AG08396 (cell line): ENCODE results near the gene MPO.

Source experiments
- DNase-seq: peaks from one replicate; pipeline ENCODE4 v3.0.0; 2012; ENCODE audit warnings: low spot score, mixed read lengths

MPO gene, protein sequence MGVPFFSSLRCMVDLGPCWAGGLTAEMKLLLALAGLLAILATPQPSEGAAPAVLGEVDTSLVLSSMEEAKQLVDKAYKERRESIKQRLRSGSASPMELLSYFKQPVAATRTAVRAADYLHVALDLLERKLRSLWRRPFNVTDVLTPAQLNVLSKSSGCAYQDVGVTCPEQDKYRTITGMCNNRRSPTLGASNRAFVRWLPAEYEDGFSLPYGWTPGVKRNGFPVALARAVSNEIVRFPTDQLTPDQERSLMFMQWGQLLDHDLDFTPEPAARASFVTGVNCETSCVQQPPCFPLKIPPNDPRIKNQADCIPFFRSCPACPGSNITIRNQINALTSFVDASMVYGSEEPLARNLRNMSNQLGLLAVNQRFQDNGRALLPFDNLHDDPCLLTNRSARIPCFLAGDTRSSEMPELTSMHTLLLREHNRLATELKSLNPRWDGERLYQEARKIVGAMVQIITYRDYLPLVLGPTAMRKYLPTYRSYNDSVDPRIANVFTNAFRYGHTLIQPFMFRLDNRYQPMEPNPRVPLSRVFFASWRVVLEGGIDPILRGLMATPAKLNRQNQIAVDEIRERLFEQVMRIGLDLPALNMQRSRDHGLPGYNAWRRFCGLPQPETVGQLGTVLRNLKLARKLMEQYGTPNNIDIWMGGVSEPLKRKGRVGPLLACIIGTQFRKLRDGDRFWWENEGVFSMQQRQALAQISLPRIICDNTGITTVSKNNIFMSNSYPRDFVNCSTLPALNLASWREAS

DNA sequence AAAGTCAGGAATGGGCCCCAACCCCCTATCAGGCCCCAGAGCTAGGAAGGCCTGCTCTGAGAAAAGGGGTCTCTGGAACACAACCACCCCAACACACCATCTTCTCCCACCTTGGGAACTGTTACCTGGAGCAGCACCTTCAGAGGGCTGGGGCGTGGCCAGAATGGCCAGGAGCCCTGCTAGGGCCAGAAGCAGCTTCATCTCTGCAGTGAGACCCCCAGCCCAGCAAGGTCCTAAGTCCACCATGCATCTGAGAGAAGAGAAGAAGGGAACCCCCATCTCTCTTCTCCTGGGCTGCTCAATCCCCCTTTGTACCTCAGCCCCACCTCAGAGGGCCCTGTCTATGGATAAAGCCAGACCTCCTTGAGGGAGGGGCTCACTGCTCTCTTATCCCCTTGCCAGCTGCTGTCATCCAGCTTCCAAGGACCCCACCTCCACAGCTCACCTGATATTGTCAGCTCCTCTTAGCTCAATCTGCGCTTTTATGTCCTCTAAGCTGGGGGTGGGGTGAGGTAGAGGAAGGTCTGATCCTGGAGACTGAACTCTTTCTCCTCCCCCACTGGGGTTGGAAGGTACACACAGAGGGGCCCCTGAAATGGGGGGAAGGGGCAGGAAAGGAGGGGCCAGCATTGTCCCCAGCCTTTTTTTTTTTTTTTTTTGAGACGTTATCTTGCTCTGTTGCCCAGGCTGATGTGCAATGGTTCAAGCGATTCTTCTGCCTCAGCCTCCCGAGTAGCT is at the start of gene MPO:
TSS of gene MPO (minus strand) at position 456 of the 738 bp plus-strand sequence. CDS start at position 279, 177 bp downstream.
- DNase-seq = peak; percentile 6

DNA sequence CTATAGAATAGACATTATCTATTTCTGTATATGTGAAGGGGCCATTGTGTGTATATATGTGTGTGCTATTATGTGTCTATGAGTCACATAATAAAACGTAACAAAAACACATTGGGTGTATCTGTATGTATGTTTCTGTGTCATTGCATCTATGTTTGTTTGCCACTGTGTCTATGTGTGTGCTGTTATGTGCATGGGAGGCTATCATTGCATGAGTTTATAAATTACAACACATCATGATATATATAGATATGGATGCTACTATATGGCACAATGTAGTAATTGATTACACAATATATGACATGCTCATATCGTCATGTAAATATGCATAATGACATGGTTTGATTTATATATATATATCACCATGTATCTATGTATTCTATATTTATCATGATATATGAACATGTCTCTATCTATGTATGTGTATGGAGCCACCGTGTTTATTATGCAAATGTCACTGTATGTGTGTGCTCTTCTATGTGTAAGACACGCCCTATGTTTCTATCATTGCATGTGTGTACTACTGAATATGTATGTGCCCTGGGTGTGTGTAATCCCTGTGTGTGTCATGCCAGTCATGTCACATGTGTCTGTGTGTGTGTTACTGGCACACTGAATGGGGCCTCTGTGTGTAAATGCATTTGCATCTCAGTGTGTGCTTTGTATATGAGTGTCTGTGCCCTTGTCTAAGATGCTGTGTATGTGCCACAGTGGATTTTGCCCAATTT is 49.2 kb upstream of the MPO start:
- DNase-seq = no peak

DNA sequence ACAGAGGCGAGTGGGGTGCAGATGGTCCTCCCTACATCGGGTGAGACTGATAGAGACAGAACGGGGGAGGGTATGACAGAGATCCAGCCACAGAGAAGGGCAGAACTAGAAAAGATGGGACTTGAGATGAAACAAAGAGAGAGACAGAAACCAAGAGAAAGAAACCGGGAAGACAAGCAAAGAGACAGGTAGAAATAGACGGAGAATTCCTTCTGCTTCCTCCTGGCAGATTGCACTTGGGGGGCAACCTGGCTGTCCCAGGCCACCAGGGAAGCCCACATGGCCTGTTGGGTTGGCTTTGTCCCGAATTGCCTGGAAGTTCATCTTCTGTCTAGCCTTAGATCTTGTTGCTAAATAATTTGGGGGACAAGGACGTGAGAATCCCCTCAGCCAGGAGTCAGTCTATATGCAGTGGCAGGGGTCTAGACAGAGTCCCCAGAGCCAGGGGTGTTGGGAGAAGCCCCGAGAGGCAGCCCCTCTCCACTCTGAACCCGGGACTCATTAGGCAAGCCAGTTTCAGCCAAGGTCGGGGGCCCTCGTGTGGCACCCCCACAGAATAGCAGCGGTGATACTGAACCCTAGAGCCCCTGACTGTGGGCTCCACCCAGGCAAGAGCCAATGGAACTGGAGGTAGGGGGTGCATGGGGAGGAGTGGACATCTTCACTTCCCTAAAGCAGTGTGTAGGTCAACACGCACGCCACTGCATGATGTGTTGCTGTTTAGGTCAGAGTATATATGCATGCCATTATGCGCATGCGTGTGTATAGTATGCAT is 48.5 kb upstream of the MPO start:
- no peak for DNase-seq

DNA sequence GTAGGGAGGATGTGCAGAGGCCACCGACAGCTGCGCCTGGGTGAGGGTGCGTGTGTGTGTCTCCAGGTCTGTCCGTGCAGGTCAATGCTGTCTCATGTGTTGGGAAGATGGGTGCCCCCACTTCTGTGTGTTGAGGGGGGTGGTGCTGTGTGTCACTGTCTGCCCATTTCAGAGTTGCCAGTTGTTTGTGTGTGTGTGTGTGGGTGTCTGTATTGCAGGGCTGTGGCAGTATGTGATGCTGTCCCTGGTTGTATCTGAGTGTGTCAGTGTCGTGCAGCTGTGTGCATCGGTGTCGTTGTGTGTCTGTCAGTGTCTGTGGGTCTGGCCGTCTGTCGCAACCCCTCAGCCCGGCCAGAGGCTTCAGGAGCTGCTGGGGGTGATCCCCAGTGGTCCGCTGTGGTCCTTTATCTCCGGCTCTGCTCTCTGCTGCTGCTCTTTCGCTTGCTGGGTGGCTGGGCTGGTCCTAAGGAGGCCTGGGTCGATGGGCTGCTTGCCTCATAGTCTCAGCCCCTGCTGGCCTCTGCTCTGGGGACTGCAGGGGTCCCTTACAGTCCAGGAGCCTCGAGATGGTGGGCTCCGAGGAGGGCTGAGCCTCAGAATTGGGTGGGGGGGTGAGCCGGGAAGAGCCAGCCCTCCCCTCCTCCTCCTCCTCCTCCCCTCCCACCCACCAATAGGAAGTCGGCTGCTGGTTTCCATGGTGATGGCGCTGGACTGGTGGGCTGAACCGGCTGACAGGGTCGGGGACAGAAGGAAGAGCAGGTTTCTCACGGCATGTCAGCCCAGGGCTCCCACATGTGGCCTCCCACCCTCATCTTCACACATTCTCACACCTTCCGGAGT is 47.7 kb upstream of the MPO start, which contains the start of gene TSPOAP1:
TSS of gene TSPOAP1 (minus strand) at position 601 of the 840 bp plus-strand sequence. CDS start 875 bp downstream, outside the sequence.
- DNase-seq = no peak

DNA sequence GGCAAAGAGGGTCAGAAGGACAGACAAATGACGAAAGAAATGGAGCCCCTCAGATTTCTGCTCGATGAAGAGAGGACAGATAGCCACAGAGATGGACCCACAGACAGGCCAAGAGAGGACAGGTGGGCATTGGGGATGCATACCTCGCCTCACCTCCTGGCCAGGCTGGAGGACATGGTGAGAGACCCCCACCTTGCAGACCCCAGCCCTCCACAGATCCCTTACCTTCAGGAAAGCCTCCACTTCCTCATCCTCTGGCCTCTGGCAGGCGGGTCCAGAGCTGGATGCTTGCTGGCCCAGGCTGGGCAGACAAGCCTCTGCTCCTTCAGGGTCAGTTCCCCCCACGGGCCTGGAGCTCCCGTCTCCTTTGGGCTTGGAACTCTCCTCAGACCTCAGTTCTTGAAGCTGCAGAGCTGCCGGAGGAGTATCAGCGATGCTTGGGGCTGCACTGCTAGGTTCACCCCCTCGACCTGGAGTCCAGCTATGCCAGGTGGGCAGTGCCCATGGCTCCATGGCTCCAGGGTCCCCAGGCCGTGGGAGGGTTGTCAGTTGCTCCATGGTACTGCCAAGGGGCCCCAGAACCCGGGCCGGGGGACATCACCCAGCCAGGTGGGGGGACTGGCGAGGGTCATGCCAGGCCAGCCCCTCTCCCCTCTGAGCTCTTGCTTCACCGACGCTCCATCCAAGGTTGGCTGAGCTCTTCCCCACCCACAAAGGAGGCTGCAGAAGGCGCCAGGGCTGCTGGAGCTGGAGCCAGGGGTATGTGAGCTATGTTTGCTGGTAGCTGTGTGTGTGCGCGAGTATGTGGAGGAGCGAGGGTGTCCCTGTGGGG is 46.8 kb upstream of the MPO start:
- no peak for DNase-seq

DNA sequence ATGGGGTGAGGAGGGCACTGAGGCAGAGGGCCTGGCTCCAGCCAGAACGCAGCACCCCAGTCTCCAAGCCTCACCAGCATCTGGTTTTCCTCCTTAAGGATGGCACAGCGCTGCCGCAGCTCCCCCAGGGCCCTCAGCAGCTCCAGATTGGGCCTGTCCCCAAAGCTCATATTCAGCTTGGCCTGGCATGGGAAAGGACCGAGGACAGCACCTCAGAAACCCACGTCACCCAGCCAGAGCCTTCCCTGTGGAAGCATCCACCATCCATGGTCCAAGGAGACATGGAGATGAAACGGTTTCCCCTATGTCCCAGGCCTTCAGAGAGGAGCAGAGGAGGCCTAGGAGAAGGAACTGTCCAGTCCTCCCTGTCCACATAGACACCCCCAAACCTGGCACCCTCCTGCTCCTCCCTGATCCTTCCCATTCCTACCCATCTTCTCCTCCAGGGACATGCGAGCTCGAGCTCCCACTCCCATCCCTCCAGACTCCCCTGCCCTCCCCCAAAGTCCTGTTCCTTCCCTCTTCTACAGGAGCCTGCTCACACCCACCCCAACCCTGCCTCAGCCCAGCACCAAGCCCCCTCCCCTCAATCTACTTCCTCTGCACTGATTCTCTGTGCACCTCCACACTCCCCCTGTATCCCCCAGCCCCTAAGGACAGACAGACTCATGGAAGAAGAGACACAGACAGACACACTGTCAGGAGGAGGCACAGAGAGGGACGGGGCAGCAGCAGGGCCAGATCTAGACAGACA is 46.1 kb upstream of the MPO start:
- no peak for DNase-seq

DNA sequence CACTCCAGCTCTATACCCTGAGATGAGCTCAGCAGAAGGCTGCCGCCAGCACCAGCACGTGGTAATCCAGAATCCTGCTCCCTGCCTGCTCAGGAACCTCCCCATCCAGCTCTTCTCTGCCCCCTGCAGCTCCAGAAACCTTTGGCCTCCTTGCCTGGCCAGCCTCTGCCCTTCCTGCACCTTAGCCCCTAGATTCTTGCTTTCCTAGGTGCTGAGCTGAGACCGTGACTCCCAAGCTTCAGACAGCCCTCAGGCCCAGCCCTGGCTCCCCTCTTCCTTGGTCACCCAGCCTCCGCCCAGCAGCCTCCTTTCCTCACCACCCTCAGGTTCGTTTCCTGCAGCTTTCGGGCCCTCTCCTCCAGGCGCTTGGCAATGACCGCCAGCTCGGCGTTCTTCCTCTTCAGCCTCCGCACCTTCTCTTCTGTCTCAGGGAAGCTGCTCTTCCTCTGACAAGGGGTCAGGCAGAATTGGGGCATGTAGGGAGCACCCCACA is 45.3 kb upstream of the MPO start:
- no peak for DNase-seq

DNA sequence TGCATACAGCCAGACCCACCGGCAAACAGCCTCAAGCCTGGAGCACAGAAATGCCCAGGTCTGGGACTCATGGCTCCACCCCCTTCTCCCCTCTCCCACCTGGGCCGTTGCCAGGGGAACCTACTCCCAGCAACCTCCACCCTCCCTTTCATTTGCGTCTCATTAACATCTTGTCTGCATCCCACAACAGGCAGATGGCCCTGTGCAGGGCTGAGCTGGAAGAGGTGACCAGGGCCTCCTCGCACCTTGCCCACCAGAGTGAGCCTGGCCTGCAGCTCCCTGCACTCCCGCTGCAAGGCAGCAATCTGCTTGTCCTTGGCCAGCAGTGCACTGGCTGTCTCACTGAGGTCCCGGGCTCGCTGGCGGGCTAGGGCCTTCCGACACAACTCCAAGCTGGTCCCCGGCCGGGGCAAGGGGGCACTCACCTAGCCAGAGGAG is 44.6 kb upstream of the MPO start:
- no peak for DNase-seq

DNA sequence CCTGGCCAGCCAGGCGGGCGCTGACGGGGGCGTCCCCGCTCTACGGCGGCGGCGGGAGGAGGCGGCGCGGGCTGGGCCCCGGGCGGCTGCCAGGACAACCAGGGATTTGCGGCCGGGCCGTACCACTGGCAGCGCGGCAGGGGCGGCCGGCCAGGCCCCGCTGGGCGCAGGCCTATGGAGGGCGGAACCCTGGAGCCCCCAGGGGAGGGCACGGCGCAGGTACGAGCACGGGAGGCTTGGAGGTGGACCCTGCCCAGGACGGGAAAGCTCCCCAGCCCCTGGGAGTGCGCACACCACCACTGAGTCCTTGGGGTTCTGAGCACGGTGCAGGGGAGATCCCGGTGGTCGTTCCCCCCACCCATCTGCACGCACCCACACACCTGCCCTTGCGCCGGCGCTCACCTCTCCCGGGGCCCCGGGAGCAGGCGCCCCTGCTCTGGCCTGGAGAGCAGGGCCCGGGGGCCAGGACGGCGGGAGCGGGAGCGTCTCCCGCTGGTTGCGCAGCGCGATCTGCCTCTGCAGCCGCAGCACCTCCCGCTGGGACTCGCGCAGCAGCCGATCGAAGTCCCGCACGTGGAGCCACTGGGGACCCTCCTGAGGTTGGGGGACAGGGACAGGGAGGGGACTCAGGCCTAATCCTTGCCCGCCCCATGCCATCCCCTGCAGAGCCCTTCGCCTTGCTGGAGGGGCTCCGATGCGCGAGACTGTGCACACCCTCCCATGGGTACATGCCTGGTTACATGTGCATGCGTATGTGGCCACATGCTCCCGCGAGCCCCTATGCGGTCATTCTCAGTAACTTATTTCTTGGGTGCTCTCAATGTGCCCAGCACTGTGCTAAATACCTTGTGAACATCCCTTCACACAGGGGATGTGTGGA is 43.9 kb upstream of the MPO start:
- DNase-seq = peak; percentile 82

DNA sequence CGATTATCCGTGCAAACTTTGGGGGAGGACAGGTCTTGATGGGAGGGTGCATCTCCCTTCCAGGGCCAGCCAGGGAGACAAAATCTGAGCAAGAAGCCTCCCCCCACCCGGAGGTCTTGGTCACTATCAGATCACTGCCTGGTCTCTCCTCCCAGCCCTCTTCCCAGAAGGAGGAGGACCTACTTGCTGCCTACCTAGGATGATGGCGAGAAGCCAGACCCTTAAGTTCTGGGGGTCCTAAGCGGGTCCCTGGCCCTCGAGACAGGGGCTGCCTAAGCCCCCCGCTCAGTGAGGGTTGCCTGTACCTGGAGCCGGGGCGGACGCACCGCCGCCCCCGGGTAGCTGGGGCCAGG is 43.3 kb upstream of the MPO start:
- no peak for DNase-seq

DNA sequence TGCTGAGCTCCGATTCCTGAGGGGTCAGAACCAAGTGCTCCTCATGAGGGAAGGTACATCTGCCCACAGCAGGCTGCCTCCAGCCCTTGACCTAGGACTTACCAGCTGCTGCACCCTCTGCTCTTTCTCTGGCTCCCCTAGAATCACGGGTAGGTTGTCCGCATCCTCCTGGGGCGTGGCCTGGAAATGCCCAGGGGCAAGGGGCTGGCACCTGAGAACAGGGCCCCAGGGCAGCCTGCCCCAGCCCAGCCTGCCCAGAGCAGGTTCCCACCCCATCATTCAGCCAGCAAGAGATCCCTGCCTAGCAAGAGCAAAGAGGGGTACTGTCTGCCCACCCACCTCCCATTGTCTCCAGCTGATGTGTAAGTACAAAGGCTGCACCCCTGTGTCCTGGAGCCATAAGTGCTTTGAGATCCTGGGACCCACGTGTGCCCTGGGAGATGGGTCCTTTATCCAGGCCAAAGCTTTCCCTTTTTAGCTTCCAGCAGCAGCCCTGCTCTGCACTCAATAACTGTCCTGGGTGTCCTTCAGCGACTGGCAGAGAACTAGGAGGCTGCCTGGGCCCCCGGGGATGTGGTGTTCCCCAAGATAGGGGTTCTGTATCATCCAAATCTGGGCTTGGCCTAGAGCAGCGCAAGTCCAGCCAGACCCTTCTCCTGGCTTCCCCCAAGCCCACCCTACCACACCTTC is 42.8 kb upstream of the MPO start:
- DNase-seq = no peak

DNA sequence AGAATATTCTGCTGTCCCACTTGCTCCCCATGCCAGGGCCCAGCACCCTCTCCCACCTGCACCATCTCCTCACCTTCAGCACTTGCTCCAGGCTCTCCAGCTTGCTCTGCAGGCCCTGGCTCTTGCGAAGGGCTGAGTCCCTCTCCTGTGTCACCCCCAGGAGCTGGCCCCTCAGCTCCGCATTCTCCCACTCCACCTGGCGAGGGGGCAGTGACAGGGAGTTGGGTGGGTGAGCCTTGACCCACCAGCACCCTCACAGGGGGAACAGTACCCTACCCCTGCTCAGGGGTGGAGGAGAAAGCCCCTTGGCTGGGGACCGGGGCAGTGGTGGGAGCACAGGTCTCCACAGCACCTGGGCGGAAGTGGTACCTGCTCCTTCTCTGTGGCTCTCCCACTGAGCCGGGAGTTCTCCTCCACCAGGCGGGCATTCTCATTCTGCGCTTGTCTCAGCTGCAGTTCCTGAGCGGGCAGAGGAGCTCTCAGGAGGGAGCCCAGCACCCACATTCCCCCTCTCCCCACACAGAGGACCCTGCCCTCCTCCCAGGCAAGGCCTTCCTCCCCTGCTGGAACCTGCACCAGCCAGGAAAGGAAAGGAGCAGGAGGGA is 41.9 kb upstream of the MPO start:
- DNase-seq = no peak

DNA sequence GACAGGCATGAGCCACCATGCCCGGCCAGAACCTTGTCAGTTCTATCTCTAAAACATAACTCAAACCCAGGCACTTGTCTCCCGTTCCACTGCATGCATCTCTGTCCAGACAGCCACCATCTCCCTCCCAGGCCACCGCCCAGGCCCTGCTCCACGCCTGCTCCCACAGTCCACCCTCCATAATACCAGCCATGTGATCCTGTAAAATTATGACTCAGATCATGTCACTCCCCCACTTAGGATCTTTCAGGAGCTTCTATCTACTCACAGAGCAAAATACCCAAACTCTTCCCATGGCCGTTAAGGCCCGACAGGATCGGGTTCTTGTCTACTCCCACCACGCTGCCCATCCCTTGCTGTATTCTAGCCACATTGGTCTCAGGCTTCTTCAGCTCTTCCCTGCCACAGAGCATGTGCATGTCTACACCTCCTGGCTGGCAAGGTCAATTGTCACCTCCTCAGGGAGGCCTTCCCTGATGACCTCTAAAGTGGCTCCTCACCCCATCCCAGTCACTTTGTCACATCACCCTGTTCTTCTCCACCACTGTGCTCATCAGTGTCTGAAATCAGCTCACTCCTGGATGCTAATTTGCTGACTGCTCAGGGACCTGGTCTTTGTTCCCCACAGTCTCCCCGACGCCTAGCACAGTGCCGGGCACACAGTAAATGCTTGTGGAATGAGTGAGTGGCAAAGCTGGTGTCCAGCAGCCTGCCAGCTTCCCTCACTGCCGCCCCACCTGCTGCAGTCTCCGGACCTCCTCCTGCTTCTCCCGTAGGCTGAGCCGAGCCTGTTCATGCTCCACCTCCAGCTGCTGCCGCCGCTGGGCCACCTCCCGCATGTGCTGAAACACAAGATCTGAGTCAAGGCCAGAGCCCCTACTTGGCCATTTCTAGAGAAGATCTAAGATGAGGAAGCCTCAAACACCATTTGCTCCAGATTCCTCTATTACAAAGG is 41.1 kb upstream of the MPO start:
- no peak for DNase-seq

DNA sequence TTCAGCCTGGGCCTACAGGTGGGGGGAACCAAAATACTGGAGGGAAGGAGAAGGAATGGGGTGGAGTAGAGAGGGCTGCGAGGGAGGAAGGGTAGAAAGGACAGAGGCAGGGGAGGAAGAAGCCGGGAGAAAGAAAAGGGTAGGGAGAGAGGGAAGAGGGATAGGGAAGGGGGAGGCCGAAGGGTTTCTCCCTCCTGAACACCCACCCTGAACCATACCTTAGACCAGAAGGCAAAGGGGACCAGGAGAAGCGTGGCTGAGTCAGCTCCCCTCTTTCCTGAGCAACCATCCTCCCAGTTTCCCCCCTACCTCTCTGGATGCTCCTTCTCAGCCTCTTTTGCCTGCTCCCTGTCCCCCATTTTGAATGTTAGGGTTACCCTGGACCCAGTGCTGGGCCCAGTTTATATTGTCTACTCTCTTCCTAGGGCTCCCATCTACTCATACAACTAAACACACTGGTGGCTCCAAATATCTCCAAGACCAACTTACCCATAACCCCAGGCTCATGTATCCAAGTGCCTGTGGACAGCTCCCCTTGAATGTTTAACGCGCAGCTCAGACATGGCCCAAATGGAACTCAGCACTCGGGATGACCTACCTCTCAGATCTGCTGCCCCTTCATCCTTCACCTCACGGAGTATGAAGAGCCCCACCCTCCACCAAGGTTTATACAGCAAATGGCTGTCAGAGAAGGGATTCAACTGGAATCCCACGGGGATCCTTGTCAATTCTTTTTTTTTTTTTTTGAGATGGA is 40.0 kb upstream of the MPO start:
- DNase-seq = no peak
